Lung microvascular endothelial cell (primary cell): ENCODE measurements around the gene CSF2RB. TPM values are rescaled to one million over a fixed set of nuclear protein-coding genes. Genes with fewer than 3 reads are reported as not detected.

Experiments
- DNase-seq, 2 donors: peaks; one replicate each; pipeline versions ENCODE4 v3.0.0 to v3.0.0-alpha.2; 2010; ENCODE audit warnings: low read depth in 2 of 2
- total RNA-seq: library from RNA; depleted of rRNA; stranded (reverse); fragments of >200 nt; gene quantifications from 2 replicates; pipeline ENCODE4 v1.2.1, GENCODE V29; 2014

Gene CSF2RB
- total RNA-seq, 1 donor from 2014 or later = 1.4 TPM

DNA sequence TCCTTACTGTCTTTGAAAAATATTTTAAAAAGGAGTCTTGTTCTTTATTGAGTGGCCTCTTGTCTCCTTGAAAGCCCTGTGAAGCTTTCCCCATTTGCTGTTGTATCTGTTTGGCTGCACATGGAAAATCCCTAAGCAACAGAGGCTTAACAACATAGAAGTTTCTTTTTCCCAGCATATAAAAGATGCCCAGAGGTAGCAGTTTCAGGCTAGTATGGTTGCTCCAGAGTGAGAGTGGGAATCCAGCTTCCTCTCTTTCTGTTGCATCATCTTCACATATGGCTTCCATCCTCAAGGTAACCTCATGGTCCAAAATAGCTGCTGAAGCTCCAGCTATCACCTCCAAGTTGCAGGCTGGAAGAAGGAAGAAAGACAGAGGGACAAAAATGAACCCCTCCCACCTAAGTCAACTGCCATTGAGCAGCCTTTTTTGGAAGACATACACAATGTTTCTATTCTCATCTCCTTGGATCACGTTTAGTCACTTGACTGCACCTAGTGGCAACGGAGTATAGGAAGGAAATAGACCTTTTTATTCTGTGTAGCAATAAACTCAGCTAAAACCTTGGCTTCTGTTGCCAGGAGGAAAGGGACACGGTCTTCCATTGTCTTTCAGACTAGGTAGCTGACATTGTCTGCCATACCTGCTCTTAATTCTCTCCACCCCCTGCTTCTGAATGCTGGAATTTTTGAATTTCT is 5.3 kb downstream of the CSF2RB start:
- no peak for DNase-seq

DNA sequence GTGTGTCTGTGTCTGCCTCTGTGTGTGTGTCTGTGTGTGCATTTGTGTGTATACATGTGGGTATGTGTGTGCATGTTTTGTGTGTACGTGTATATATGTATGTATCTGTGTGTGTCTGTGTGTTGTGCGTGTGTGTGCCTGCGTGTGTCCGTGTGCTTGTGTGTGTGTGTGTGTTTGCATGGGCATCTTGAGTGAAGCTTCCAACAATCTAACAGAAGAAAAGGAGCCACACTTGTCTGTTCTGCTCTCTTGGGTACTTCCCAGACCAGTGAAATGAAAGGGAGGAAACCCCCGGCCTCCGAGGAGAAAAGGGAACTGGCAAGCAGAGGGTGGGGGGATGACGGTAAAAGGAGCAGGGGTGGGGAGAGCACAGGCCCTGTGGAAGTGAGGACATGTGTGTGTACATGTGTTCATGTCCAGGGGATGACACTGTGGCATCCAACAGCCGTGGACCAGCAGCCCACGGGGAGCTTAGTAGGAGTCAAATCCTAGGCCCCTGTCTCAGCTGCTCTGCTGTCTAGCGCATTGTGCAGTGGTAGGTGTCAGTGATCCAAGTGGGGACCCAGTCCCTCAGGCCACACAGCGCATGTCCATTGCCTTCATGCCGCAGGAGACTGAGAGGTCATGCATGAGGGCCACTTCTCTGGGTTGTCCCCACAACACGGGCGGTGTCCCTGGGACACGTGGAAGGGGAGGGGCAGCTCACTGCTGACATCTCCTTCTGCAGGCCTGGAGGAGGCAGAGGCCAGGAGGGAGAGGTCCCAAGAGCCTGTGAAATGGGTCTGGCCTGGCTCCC is 8.1 kb downstream of the CSF2RB start:
- no peak for DNase-seq

DNA sequence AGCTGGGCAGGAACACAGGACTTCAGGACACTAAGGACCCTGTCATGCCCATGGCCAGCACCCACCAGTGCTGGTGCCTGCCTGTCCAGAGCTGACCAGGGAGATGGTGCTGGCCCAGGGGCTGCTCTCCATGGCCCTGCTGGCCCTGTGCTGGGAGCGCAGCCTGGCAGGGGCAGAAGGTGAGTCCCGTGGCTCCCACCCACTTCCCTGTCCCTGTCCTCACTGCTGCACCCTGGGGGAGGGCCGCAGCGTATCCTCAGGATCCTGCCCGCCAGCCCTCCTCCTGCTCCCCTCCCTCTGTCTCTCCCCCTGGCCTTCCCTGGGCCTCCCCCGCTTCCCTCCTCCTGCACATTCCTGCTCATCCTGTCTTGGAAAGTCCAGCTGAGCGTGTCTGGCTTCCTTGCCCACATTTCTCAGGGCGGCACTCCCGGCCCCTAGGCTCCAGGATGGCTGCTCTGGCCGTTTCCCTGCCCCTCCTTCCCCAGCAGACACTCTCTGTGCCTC is 8.7 kb downstream of the CSF2RB start:
- peak in 1 of 2 donors; percentile 8 for DNase-seq

DNA sequence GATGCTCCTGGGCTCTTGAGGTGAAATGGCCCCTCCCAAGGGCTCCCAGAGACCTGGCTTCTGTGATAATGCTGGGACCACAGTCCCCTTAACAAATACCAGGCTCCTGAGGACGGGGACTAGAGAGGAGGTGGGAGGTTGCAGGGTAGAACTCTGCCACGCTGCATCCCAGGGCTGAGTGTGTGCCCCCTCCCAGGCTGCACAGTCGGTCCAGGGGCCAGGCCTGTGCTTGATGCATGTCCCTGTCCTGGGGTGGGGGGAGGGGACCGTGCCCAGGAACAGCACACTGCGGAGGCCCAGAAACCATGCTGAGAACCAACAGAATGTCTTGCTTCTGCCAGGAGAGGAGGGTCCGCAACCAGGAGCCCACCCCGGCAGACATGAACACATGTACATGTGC is 9.3 kb downstream of the CSF2RB start:
- DNase-seq = no peak

DNA sequence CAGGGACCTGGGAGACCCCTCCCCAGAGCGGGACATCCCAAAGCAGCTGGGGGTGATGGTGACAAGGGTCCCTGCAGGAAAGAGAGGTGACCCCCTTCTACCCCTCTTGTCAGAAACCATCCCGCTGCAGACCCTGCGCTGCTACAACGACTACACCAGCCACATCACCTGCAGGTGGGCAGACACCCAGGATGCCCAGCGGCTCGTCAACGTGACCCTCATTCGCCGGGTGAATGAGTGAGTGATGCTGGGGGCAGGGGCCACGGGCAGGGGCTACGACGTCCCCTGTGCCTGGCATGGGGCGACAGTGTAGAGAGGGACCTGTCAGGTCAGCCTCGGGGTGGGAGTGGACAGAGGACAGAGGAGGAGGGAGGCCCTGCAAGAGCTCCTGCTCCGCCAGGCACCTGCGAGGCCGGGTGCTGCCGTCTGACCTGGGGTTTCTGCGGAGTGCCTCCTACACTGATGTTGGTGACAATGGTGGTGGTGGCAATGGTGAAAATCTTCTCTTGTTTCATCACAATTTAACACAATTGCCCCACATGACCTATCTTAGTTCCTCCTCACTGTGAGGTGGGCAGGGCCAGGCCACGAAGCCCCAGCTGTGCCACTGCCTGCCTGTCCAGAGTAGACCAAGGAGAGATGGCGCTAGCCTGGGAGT is 9.8 kb downstream of the CSF2RB start:
- no peak for DNase-seq

DNA sequence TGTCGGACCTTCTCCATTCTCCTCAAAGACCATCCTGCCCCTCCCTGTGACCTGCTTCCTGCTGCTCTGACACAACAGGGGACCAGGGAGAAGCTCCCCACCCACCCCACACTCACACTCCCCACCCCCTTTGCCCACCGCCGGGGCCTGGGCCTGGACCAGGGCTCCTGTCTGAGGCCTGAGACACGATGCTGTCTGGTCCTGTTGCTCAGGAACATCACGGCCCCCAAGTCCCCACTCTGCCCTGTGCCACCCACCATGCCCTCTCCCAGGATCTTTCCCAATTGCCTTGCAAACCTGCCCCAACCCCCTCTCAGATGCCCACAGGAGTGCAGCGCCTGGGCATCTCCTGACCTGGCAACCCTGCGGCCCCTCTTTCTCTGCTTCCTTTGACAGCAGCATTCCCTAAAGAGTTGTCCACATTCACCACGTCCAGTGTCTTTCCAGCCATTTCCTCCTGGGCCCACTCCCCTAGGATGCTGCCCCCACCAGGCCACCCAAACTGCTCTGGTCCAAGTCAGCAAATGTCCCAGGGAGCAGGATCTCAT is 10.8 kb downstream of the CSF2RB start:
- DNase-seq = no peak

DNA sequence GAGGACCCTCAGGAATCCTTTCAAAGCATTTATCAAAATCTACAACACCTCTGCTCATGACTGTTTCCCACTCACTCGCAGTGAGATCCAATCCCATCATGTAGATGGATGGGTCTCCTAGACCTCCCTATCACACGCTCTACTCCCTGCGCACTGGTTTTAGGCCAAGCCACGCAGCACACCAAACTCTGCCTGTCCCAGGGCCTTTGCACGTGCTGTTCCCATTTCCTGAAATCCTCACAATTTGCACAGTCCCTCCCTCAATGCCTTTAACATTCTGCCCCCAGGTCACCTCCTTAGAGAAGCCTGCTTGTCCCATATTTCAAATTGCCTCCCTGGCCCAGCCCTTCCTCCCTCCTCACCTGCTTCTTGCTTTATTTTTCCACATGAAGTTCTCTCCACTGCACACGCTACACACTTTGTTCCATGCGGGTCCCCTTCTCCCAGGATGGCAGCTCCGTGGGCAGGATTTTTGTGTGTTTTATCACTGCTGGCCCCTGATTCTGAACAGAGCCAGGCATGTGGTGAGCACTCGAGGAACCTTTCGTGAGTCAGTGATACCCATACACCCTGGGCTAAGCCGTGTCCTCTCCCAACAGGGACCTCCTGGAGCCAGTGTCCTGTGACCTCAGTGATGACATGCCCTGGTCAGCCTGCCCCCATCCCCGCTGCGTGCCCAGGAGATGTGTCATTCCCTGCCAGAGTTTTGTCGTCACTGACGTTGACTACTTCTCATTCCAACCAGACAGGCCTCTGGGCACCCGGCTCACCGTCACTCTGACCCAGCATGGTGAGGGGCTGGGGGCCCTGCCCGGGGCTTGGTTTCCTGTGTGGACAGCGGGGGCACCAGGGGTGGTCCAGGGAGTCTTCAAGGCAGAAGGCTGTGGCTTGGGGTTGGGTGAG is 12.2 kb downstream of the CSF2RB start:
- no peak for DNase-seq

DNA sequence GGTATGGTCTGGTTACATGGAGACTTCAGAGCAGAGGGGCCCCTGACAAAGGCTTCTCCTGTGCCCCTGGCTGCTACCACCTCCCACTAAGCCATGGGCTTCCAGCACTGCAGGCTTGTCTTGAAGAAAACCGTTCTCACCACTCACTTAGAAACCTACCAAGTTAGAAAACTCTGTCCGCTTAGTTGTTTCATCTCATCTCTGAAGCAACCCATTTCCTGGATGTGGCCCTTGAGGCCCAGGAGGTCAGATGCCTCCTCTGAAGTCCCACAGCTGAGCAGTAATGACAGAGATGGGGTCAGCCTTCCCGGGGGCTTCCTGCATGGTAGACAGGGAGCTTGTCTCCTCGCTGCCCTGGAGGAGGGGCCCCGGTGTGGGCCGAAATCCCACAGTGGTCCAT is 12.9 kb downstream of the CSF2RB start:
- DNase-seq = no peak

DNA sequence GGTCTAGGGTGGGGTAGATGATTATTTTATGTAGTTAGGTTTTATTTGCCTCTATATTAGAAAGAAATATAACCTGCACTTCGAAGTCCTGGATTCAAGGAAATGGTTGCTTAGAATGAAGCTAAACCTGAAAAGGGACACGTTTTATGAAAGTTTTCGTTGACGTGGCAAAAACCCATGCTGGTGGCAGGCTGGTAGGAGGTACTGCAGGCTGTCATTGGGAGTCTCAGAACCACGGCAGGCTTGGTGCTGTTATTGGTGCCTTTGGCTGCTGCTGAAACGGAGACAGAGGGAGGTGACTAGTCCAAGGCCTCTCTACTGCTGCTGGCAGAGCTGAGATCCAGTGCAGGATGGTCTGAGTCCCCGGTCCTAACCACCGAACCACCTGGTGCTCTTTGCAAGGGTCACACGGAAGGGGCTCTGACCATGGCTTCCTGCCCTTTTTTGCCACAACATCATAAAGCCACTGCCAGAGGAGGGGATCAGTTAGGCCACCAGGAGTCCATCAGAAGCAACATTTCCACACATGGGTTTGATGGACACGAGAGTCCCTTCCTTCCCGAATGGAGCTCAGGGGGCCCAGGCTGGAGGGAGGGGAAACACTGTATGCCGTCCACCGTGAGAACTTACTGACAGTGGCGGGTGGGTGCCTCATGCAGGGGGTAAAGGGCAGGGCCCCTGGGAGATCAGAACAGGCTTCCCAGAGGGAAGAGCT is 13.4 kb downstream of the CSF2RB start:
- DNase-seq = no peak

DNA sequence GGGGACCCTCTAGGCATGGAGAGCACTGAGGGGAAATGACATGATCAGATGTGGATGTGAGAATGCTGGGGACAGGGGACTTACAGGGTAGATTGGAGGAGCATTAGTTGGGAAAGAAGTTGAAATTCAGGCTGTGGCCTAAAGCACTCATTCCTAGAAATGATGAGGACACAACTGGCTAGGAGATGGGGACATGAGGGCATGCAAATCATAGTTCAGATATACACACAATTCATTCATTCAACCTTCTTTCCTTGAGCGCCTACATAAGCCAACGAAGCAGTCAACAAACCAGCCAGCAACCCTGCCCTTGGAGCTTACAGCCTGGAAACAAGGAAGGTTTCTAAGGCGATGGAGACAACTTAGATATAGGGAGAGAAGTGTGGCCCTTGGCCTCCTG is 14.2 kb downstream of the CSF2RB start:
- DNase-seq = no peak

DNA sequence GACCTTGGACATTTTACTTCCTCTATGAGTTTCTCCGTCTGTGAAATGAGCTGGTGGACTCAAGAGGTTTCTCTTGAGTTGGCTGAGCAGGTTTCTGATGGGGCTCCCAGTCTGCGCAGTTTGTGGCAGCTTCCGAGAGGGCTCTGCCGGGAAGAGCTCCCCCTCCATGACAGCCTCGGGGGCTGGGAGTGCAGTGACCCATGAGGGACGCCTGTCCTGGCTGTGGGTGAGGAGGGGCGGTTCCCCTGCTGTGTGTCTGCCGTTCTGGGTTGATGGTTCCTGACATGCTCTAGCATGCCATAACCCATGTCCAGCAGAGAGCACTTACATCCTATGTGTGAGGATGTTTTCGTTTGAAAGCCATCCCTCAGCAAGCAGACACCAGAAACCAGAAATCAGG is 14.8 kb downstream of the CSF2RB start:
- DNase-seq = no peak

DNA sequence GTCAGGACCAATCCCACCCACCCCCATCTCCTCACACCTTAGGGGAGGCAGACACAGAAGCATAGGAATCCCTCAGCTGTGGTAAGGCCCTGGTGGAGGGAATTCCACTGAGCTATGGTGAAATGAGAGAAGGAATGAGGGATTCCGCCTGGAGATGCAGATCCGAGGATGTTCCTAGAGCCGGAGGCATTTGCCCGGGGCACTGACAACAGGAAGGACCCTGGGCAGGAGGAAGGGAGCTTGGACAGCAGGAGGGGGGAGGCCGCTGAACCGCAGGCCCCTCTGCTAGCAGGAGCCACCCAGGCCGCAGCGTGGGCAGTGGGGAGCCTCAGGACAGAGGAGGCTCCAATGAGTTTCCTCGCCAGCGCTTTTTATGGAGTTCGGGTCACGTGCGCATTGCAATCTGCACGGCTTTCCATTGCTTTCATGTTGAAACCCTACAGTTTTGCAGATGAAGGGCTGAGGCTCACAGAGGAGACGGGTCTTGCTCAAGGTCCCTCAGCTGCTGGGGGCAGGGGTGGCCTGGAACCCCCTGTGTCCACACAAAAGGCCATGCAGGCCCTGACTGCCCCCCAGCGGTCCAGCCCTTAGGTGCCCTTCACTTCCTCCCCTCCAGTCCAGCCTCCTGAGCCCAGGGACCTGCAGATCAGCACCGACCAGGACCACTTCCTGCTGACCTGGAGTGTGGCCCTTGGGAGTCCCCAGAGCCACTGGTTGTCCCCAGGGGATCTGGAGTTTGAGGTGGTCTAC is 15.5 kb downstream of the CSF2RB start:
- DNase-seq = no peak

DNA sequence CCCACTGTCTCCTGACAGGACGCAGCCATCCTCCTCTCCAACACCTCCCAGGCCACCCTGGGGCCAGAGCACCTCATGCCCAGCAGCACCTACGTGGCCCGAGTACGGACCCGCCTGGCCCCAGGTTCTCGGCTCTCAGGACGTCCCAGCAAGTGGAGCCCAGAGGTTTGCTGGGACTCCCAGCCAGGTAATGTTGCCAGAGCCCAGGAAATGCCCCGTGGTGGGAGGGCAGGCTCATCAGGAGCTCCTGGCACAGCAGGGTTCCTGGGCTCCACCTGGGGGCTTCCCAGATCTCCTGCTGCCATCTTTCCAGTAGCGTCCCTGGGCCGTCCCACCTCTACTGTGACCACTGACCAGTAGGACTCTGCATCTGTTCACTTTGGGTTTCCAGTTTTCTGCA is 16.2 kb downstream of the CSF2RB start:
- no peak for DNase-seq

DNA sequence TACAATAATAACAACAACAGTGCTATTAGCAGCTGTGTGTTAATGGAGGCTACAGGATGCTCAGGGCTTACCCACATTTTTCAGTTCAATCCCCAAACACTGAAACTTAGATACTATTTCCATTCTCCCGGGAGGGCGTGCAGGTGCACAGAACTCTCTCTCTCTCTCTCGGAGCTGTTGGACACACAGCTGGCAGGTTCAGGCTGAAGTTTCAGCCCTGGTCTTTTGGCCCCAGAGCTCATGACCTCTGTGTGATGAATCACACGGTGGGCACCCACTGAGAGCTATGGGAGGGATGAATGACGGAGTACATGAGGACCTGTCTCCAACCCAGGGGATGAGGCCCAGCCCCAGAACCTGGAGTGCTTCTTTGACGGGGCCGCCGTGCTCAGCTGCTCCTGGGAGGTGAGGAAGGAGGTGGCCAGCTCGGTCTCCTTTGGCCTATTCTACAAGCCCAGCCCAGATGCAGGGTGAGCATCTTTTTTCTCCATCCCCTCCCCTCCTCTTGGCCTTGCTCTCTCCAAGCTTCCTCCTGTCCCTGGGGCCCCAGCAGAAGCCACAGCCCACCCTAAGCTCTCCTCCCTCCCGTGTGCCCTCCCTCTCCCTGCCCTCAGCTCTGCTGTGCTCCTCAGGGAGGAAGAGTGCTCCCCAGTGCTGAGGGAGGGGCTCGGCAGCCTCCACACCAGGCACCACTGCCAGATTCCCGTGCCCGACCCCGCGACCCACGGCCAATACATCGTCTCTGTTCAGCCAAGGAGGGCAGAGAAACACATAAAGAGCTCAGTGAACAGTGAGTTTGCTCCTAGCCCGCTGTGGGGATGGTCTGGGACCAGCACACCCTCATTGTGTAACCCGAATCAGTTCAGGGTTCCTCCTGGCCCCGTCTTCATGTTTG is 16.9 kb downstream of the CSF2RB start:
- DNase-seq = no peak

DNA sequence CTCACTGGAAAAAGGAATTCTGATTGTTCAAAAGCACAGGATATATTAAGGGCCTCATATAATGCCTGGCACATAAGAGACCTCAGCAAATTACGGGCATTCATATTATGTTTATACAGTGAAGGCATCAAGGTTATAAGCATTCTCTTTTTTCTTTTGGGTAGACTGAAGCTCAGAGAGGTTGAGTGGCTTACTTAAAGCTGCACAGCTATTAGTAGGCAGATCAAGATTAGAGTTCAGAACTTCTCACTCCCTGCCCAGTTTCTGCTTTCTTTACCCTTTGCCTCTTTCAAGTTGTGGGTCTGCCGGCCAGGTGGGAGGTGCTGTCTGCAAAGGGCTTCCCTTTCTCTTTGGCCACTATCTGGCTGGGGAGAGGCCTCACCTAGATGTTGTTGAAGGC is 18.0 kb downstream of the CSF2RB start:
- no peak for DNase-seq

DNA sequence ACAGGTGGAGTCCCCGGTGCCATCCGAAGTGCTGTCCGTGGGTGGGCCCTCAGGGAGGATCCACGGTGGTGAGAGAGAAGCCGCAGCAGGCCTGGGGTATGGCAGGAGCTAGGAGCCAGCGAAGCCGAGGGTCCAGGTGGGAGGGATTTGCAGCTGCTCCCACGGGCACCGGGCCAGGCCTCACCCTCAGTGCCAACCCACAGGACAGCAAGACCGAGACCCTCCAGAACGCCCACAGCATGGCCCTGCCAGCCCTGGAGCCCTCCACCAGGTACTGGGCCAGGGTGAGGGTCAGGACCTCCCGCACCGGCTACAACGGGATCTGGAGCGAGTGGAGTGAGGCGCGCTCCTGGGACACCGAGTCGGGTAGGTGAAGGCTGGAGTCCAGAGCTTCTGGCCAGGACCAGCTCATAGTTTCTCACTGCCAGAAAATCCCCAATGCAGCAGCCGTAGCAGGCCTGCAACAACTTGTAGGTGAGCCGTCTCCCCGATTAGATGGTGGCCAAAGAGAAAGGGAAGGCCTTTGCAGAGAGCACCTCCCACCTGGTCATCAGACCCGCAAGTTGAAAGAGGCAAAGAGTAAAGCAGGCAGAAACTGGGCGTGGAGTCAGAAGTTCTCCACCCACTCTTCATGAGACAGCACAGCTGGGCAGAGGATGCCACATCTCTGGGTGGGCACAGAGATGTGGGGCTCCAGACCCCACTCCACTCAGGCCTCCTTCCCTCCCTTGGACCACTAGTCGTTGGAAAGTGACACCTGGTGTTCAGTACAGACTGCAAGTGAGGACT is 20.4 kb downstream of the CSF2RB start:
- no peak for DNase-seq

DNA sequence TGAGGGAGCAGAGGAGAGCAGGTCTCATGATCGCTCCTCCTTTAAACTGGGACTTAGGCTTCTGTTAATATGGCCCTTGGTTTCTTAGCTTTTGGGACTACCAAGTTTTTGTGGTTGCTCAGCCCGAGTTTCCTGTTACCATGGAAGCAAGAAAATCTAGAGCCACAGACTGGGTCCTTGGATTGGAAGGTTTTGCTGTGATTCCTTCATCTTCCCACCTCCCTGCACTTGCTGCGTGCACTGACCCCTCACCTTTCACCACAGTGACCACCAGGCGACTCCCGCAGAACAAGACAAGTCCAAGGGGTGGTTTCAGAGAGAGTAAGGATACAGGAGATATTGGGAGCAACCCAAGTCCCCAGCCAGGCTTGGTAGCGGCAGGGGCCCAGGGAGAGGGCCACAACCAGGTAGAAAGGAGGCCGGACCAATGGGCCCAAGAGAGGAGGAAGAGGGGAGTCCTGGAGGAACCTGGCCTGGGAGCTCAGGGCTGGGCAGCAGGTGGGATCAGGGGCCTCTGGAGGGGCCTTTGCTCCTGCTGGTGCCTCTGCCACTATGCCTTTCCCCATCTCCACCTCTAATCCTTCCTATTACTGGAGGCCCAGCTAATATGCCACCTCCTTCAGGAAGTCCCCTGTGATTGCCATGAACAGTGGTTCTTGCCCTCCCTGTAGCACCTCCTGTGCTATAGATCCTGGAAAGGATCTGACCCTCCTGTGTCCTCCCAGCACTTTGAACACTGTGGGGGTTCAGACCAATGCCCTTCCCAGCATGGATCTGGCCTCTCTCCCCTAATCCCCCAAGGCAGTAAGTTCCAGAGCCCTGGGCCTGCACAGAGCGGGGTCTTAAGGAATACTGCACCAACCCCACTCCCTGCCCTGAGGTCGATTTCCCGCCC is 21.2 kb downstream of the CSF2RB start:
- no peak for DNase-seq
